T-helper 9 cell (primary cell): ENCODE results near the gene VAV2.
"Not testable (repeated sequence)": the region's sequence is repeated elsewhere in the genome, so short reads cannot be mapped to it uniquely, and the experiment has no call there.

Source experiments
- DNase-seq: peaks from one replicate; pipeline ENCODE4 v3.0.0-alpha.2; 2020

The VAV2 gene

DNA sequence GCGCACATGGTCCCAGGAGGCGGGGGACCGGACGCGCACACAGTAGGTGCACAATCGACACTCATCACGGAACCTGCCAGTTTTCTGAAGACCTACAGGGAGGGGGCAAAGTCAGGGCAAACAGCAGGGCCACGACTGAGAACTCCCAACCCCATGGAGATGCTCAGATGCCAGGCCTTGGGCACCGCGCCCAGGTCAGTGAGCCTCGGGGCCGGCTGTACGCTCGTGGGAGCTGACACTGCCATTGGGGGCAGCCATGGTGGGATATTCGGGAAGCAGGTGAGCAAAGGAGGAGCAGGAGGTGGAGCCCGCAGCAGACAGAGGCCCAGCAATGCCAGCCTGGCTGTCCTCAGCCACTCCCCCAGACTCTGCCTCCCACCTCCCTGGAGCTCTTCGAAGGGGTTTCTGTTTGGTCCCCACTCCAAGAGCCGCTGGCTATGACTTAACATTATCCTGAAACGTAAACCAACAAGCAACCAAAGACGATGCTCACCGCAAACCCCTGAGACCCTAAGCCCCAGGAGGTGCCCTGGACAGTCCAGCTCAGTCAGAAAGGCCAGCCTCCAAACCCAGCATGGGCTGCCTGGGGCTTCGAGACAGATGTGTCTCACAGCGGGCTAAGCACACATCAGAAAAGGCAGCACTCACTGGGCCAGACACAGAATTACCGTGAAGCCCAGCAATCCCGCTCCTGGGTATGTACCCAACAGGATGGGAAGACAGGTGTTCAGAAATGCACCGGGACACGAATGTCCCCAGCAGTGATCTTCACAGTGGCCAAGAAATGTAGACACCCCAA is 78.4 kb downstream of the VAV2 start:
- no peak for DNase-seq

DNA sequence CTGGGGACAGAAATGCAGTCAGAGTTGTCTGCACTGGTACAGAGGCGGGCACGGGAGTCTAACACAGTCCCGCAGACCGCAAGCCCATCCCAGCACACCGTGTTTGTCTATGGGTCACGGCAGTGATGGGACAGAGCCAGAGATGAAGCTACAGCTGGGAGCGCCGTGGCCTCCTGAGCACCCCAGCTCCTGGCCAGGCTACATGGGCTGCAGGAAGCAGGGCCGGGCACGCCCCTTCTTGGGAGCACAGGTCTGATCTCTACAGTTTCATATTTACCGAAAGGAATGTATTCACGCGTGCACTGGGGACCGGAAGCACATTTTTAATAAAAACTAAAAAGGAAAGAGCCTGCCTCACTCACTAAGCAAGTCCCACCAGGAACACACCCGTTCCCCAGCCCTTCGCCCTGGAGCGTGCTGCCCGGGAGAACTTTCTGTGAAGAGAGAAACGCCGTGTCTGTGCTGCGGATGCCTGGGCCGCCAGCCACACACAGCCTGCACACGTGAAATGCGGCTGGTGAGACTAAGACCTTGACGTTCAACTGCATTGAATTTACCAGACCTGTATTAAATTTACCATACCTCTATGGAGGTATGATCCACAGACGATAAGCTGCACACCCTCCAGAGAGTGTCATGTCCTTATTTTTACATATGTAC is 81.1 kb downstream of the VAV2 start:
- no peak for DNase-seq

DNA sequence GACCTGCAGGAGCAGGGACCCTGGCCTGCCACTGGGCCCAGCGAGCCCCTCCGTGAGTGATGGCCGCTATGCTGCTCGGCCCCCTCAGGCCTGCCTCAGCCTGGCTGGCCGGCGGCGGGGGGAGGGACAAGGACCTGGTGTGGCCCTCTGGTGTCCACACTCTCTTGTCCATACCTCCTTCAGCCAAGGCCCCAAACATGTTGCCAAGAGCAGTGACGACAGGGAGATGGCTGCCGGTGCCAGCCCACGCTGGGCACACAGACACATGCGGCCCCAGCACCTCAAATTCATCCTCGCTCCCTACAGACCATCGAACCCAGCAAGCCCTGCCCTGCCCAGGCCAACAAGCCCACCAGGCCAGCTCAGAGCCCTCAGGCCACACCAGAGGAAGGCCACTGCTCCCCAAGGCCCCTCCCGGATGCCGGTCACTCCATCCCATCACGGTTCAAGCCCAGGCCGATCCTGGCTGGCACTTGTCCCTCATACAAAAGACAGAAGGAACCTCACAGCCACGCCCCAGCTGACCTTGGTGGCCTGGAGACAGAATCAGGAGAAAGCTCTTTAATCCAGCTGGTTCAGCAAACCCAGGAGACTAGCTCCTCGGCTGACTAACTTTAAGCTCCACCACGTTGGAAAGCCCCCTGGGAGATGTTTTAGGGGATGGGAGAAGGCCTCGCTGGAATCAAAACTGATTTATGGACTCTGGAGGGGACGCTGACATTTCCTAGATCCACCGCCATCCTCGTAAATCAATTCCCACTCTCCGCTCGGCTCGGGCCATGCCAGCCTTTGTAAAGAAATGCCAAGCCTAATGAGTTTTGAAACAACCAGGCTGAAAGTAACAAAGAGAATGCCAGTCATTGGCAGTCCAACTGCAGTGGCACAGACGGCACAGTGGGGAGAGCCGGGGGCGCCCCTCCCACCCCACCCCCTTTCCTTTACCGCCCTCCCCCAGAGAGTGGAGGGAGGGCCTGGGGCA is 84.9 kb downstream of the VAV2 start:
- DNase-seq: no peak

DNA sequence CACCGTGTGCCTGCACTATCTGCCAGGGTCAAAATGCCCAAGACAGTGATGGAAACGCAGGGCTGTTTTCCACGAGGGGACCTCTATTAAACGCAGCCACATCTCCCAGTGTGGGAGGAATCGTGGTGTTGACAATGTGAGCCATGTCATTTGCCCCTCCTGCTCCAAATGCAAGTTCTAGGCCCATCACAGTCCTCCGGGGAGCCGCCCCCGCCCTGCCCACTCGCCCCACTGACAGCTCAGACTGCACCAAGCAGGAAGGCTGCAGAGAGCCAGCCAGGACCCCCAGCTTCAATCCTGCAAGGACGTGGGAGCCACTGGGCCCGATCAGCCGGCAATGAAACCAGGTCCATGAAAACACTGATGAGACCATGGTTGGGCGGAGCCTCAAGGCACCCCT is 85.9 kb downstream of the VAV2 start:
- no peak for DNase-seq

DNA sequence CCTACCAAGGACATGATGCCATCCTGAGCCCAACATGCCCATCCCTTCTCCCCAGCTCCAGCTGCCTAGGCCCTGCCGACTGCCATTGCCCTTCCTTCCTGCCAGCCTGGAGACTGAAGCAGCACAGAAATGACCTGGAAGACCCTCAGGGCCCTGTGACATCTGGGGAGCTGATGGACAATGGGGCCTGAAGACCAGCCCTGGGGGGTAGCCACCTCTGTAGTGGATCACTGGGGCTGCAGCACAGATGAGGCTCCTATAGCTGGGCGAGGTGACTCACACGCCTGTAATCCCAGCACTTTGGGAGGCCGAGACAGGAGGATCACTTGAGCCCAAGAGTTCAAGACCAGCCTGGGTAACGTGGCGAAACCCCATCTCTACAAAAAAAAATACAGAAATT is 86.6 kb downstream of the VAV2 start:
- DNase-seq: no peak

DNA sequence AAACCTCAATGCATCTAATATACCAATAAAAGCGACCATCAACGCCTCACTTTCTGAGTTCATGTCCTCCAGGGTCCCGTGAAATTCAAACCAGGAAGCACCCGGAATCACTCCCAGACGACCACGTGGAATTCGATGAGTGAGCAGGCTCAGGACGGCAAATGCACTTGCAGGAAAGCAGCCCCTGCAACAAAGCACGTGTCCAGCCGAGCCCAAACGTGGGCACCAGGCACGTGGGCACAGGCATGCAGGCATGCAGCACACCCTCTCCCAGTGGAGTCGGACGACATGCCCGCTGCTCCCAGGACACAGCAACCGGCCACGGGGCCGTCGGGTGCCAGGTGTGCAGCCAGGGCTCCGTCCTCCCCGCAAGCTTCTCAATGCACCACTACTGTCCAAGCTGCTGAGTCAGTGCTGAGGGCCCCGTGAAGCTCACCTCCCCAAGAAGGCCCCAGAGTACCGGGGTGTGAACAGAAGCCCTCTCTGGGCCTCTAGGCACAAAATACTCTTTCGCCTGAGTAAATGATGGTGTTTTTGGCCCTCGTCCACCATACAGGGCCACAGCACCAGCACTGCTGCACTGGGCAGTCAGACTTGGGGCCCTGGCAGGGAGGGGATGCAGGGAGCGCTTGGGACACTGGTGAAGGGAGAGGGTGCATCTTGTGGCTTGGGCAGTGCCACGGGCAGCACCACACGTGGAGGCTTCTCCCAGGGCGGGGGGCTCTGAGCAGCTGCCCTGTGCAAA is 87.6 kb downstream of the VAV2 start:
- no peak for DNase-seq

DNA sequence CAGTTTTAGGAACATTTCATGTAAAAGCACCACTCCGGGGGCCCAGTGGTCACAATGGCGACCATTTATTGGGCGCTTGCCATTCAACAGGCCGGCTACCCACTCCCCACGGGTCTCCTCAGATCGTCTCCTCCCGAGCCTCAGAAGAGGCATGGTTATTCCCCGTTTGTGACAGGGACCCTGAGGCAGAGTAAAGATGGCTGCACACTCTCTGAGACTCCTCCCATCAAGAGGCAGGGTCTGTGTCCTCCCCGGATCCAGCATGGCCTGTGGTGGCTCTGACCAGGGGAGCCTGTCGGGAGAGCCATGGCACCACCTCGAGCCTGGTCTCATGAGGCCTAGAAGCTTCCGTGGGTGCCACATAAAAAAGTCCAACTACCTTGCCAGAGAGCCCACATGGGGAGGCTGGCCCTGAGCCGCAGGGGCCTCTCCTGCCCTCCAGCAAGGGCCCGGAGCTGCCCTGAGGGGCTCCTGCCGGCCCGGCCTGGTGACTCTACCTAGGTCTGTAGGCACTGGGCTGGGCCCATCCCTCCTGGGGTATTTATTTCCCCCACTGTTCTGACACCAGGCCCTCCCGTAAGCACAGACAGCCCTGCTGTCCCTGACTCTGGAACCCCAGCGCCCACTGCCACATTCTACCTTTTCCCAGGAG is 90.8 kb downstream of the VAV2 start:
- no peak for DNase-seq

DNA sequence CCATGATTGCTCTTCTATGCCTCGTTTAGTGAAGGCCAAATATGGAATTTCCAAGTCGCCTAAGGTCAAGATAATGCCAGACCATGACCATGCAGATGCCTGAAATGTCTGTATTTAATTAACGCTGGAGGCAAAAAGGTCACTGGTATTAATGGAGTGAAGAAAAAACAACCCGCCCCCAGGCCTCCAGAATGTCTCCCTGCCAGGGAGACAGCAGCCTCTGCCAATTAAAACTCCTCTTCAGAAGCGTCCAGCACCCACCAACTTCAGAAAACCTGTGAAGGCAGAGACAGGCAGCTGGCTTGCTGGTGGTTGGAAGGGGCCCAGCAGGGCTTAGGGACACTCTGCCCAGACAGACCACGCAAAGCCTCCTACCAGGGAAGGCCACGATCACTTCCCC is 94.4 kb downstream of the VAV2 start:
- DNase-seq: no peak

DNA sequence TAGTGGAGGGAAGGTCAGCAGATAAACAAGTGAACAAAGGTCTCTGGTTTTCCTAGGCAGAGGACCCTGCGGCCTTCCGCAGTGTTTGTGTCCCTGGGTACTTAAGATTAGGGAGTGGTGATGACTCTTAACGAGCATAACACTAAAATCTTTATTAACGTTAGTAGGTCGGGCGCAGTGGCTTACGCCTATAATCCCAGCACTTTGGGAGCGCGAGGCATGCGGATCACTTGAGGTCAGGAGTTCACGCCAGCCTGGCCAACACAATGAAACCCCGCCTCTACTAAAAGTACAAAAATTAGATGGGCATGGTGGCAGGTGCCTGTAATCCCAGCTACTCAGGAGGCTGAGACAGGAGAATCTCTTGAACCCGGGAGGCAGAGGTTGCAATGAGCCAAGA is 96.1 kb downstream of the VAV2 start:
- DNase-seq: not testable (repeated sequence)

DNA sequence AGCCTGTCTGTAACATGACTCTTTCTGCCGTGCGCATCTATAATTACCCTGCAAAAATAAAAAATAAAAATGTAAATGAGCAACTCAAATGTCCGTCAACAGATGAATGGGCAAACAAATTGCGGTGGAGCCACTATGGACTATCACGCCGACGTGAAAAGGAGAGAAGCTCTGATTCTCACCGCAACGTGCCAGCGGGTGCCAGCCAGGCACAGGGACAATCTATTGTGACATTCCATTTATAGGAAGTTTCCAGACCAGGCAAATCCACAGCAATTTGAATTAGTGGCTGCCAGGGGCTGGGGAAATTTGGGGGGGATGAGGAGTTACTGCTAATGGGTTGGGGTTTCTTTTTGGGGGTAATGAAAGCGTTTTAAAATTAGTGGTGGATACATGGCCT is 96.8 kb downstream of the VAV2 start:
- no peak for DNase-seq

DNA sequence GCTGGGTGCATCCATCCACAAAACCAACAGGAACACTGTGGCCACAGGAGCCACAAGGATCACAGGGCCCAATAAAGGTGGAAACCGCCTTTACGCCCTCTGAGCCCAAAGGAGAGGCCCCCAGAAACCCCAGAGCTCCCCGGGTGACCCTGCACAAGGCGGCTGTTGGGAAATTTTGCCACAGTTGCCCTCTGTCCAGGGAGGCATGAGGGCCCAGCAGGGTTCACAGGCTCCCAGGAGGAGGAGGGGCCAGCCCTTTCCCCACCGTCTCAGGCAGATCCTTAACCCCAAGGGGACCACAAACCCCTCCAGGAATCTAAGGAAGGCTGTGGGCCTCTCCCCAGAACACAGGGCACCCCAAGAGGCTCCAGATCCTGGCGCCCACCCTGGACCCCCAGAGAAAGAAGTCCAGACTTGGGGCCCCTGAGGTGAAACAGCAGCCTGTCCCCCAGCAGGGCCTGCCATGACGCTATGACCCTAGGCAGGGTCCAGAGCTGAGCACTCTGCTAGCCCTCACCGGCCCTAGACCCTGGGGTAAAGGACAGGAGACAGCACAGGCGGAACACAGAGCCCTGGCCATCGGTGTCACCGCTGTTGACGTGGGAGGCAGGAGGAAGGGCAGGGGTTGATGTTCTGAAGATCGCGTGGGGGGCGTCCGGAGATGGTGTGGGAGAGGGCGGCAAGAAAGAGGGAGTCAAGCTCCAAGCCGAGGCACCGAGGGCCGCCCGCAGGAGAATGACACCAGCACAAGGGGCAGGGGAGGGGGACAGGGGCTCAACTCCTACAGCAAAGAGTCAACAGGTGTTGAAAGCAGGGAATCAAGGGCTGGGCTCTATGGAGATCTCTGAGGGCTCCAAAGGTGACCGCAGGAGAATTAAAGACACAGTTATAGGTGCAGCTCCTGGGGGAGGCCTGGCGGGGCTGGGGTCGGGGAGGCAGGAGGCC is 97.5 kb downstream of the VAV2 start:
- no peak for DNase-seq

DNA sequence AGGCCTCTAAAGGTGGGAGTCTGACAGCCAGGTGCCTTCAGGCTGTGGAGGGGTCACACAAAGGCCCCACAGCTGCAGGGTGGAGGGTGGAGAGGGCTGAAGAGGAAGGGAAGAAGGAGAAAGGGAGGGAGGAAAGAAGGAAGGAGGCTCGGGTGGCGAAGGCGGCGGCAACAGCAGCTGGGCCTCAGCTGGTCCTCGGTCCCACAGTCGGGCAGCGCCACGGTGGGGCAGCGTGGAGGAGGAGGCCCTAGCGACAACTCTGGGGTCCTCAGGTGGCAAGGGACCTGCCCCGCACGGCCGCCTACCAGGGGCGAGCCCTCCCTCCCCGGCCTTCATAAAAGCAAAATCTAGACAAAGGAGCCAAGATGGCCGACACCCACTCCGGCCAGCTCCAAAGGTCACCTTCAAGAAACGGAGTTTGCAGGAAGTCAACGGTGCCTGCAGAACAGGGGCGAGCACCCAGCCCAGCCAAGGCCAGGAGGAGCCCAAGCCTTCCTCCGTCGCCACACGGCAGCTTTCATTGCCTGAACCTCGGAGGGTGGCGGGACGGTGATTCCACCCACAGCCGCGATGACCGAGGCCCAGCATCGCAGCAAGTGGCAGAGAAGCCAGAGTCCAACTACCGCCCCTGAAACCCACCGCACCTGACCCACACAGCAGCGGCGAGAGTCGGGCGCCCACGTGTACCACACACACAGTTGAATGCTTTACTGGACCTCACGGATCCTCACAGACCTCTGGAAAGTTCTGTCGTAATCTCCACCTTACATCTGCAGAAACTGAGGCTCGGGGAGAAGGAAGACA is 98.7 kb downstream of the VAV2 start:
- no peak for DNase-seq

DNA sequence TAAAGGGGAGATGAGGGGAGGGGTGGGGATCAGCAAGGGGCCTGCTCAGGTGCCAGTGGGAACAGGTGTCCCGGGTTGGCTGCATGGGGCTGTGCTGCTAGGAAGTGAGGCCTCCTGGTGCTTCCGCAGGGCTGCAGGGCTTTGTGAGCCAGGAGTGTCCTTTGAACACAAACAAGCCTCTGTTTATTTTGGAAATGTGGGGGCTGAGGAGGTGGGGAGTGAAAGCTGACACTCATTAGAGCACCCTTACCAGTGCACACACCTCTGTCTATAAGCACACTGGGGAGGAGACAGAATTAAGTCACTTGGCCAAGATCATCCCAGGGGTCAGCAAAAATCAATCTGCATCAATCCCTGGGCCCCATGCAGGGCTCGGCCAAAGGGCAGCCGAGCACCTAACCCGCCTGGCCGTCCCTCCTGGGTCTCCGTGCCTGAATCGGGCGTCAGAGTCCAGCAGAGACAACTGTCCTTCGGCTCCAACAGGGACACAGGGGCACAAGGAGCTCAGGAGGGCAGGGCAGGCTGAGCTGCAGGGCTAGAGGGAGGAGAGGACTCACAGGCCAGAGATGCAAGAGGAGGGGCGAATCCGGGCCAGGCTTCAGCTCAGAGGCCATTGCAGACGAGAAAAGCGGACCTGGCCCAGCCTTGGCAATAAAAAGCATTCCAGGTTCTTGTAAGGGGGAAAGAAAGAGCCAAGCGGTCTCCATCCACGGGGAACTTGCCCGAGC is 99.8 kb downstream of the VAV2 start:
- DNase-seq: no peak

DNA sequence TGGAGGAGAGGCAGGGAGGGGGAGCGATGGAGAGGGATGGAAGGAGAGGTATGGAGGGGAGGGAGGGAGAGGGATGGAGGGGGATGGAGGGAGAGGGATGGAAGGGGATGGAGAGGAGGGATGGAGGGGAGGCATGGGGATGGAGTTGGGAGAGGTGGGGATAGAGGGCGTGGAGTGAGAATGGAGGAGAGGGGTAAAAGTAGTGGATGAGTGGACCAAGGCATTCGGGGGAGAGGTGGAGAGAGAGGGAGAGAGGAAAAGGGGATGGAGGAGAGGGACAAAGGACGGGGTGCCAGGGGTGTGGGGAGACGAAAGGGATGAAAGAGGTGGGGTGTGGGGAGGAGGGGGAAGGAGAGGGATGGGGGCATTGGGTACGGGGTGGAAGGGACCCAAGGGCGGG is 100.4 kb downstream of the VAV2 start:
- DNase-seq: no peak

DNA sequence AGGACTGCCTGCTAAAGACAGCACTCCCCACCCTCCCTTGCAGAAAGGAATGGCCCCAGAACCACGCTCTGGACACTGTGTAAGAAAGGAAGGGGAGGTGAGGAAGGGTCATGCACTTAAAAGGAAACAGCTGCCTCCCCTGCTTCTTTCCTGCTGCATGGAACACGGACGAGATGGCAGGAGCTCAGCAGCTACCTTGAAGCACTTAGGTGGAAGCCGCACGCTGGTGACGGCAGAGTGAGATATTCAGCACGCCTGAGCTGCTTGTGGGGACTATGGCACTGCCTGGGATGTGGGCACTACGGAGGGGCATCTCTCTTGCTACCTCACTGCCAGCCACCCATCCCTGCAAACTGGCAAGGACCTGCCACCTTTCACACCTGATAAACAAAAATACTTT is 101.5 kb downstream of the VAV2 start:
- DNase-seq: no peak

DNA sequence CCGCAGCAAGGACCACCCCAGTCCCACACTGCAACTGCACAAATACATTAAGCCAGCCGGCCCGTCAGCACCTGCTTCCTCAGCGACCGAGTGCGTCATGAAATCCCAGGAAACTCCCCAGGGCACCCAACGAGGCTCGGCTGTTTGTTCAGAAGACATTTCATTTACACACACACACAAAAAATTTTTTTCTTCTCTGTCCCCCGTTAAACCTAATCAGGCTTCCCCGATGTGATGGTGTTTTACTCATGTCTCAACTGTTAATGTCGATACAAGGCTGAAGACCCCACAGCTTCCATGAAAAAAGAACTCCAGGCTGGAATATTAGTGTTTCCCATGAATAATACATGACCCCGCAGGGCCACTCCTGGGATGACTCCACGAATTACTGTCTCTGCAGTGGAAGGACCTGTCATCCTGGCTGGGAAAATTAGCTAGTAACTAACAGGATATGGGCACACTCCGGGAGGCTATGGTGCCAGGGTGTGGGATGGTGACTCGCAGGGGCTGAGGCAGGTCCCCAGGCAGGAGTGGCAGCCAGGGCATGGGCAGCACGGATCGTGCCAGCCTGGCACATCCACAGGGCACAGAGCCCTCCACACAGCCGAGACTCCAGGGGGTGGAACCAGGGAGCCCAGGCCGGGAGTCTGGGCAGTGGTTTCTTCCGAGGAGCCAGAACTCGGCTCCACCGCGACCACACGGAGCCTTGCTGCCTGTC is 102.4 kb downstream of the VAV2 start:
- no peak for DNase-seq

DNA sequence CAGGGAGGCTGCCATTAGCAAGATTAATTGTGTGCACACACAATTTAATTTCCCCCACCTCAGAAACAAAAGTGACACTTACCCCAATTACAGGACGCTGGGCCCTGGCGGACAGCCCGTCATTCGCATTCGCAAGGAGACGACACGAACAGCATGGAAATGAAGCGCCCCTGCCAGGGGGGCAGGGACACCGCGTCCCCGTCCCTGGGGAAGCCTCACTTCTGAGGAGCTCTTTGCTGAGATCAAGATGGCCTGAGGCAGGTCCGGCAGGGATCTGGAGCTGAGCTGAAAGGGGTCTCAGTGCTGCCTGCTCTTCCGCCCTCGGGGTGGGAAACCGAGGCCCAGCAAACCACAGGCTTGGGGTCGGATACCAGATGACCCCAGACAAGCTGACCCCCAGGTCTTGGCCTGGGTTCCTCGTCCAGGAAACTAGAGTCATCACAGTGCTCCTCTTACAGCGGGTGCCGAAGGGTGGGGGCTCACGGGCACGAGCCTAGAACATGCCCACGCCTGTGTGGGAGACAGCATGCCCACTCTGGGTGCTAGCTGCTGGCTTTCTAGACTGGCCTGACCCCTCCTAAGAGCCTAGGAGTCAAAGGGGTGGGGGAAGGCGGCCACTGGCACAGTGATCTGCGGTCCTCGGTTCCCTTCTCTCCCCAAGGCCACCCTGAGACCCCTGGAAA is 103.2 kb downstream of the VAV2 start:
- no peak for DNase-seq
